ENCODE data around the gene KIF9.
"Not testable (repeated sequence)": the region's sequence is repeated elsewhere in the genome, so short reads cannot be mapped to it uniquely, and the experiment has no call there.

Gene KIF9, protein sequence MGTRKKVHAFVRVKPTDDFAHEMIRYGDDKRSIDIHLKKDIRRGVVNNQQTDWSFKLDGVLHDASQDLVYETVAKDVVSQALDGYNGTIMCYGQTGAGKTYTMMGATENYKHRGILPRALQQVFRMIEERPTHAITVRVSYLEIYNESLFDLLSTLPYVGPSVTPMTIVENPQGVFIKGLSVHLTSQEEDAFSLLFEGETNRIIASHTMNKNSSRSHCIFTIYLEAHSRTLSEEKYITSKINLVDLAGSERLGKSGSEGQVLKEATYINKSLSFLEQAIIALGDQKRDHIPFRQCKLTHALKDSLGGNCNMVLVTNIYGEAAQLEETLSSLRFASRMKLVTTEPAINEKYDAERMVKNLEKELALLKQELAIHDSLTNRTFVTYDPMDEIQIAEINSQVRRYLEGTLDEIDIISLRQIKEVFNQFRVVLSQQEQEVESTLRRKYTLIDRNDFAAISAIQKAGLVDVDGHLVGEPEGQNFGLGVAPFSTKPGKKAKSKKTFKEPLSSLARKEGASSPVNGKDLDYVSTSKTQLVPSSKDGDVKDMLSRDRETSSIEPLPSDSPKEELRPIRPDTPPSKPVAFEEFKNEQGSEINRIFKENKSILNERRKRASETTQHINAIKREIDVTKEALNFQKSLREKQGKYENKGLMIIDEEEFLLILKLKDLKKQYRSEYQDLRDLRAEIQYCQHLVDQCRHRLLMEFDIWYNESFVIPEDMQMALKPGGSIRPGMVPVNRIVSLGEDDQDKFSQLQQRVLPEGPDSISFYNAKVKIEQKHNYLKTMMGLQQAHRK

GRCh38 chr3:47282424-47283192, at the start of gene KIF9, which contains the start of gene KLHL18:
Gene KIF9 (minus strand): TSS chr3:47282799. CDS start chr3:47277374, 5,425 bp downstream.
Gene KLHL18 (plus strand): TSS chr3:47282944. CDS start chr3:47282966, 22 bp downstream.
- DNase-seq, result peak; percentile 86 to 95 (median 94)

- DNase-seq, result peak; percentile 21 to 68 (median 51)
Observed at GRCh38 chr3:47324278-47324865, 41.8 kb upstream of the KIF9 start.

DNA sequence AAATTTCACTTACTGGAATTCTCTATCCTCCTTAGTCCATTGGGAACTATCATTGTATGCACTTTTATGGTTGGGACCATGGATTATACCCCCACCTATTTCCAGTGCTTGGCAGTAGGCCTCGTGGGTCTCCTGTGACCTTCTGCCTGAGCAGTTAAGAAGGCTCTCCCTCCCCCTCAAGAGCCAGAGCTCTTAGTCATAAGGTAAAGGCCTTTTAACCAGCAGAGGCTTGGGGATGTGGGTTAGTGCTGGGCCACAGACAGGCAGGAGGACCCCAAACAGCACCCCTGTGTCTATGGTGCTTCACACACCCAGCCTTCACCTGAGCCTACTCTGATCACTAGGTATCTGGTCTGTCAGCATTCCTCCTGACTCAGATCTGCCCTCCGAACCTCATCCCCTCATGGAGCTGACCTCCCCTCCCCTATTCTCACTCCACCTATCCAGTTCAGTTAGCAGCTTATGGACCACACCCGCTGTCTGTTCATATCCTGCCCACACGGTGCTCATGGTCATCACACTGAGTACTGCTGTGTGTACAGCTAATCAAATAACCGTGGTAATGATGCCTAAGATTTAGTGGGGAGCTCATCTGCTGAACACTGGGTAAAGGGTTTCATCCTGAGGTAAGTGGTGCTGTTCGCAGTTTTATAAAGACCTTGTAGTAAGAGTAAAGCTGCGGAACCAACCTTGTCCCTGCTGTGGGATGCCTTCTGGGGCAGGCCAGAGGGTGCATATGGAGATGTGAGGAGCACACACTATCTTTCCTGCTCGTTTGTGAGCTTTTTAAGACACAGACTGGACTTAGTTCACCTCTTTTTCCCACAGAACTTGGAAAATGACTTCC, 41.1 kb upstream of the KIF9 start:
- no peak for DNase-seq

GRCh38 chr3:47319956-47320355, 37.4 kb upstream of the KIF9 start:
- DNase-seq, result no peak

- no peak for DNase-seq
Observed at GRCh38 chr3:47318916-47319315, 36.3 kb upstream of the KIF9 start.

DNA sequence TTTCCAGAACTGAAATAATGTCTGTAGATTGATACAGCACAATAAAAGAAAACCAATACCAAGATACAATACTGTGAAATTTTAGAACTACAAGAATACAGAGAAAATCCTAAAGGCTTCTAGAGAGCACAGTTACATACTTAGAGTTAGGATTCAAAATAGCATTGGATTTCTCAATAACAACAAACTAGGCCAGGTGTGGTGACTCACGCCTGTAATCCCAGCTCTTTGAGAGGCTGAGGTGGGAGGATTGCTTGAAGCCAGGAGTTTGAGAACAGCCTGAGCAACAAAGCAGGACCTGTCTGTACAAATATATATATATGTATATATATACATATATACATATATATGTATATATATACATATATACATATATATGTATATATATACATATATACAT, 33.6 kb upstream of the KIF9 start:
- not testable (repeated sequence) for DNase-seq

GRCh38 chr3:47315069-47315647, 32.6 kb upstream of the KIF9 start:
- DNase-seq, result no peak

DNA sequence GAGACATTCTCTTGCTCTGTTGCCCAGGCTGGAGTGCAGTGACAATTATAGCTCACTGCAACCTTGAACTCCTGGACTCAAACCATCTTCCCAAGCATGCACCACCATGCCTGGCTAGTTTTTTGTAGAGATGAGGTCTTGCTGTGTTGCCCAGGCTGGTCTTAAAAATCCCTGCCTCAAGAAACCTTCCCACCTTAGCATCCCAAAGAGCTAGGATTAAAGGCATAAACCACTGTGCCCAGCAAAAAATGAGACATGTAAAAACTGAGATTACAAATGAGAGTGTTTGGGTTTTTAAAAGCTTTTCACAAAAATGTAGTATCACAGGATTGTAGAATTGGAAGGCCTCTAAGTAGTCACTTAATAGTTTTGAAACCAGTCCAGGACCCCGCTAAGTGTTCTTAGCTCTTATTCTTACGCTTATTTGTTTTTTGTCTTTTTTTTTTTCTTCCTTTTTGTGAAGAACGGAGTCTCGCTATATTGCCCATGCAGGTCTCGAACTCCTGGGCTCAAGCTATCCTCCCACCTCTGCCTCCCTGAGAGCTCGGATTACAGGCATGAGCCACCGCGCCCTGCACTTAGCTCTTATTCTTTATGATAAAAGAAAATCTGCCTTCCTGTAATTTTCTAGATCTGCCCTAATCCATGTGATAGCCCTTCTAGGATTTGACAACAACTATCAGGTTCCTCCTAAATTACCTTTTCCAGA, 31.6 kb upstream of the KIF9 start:
- no peak for DNase-seq

DNA sequence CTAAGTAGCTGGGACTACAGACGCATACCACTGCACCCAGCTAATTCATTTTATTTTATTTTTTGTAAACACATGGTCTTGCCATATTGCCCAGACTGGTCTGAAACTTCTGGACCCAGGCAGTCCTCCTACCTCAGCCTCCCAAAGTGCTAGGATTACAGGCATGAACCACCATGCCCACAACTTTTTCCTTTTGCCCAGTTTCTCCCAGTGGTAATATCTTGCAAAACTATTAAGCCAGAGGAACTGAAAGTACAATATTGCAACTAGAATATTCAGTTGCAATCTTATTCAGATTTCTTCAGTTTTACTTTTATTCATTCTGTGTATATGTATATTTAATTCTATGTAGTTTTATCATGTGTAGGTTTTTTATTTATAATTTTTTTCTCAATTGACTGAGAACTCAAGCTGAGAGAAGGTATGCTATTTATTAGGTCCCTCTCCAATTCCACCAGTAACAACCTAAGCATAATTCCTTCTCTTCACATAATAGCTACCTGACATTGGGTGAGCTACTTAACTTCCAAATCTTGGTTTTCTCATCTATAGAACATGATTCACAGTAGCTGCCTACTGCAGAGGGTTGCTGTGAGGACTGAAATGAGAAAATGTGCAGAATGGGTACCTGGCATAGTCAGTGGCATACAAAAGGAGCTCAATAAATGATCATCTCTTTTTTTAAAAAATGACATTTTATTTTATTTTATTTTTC, 30.9 kb upstream of the KIF9 start:
- no peak for DNase-seq

DNA sequence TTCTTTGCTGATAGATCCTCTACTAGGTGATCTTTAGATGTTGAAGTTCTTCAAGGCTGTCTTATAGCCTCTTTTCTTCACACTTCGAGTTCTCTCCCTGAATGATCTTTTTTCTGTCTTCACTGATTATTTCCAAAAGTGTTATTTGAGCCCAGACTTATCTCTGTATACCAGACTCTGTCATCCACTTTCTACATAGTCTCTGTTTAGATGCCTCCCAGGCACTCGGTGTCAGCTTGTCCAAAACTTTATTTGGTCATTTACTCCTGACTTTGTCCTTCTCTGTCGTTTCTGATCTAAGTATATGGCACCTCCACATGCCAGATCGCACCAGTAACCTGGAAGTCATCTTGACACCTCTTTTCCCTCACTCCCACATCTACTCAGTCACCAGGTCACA, 27.8 kb upstream of the KIF9 start:
- DNase-seq, result no peak

- DNase-seq, result not testable (repeated sequence)
Observed at GRCh38 chr3:47309231-47309630, 26.6 kb upstream of the KIF9 start.

GRCh38 chr3:47306022-47306421, 23.4 kb upstream of the KIF9 start:
- DNase-seq, result no peak

- DNase-seq, result no peak
Observed at GRCh38 chr3:47301456-47301855, 18.9 kb upstream of the KIF9 start.

GRCh38 chr3:47299381-47300318, 17.1 kb upstream of the KIF9 start:
- no peak for DNase-seq

GRCh38 chr3:47298439-47298838, 15.8 kb upstream of the KIF9 start:
- DNase-seq, result no peak

- DNase-seq, result no peak
Observed at GRCh38 chr3:47296562-47297302, 14.1 kb upstream of the KIF9 start.

- DNase-seq, result no peak
Observed at GRCh38 chr3:47295976-47296375, 13.4 kb upstream of the KIF9 start.

DNA sequence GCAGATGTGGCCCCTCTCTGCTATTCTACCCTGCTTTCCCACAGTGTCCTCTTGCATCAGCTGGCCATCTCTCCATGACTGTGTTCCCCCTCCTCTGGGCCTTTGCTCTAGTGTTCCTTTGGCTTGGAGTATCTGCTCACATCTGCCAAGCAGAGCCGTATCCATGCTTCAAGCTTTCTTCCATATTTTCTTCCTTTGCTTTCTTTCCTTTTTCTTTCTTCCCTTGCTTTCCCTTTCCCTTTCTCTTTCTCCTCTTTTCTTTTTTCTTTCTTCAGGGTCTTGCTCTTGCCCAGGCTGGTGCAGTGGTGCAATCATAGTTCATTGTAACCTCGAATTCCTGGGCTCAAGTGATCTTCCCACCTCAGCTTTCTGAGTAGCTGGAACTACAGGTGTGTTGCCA, 12.7 kb upstream of the KIF9 start:
- no peak for DNase-seq

Data from NCI-H1417 (cell line).